ENCODE measurements around the gene HGD.

DNA sequence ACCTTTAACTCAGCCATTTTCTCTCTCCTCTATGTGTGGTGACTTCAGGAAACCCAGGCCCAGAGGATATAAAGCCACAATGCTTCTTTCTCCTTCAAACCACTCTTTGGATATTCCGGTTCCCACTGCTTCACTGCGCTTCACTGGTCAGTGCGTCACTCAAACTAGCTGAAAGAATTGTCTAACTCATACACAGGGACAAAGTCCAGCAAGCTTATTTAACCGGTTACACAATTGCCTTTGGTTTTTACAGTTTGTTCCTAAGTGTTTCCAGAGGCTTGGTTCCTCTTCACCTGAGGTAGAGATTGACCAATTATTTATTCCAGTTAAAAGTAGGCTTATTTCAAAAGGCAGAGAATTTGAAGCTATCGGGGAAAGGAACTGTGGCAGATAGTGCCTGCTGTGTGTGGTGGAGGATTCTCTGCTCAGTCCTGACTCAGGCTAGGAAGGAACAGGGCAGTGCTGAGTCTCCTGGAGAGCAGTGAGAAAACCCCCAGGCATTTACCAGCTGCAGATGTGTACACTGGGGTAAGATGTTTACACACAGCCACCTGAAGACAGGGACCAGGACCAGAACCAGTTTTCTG, at the start of gene HGD:
- TF ChIP-seq POLR2A (IDR thresholded peaks at IDR 0.05) = peak; percentile 74
- TF ChIP-seq, protein P1, sequence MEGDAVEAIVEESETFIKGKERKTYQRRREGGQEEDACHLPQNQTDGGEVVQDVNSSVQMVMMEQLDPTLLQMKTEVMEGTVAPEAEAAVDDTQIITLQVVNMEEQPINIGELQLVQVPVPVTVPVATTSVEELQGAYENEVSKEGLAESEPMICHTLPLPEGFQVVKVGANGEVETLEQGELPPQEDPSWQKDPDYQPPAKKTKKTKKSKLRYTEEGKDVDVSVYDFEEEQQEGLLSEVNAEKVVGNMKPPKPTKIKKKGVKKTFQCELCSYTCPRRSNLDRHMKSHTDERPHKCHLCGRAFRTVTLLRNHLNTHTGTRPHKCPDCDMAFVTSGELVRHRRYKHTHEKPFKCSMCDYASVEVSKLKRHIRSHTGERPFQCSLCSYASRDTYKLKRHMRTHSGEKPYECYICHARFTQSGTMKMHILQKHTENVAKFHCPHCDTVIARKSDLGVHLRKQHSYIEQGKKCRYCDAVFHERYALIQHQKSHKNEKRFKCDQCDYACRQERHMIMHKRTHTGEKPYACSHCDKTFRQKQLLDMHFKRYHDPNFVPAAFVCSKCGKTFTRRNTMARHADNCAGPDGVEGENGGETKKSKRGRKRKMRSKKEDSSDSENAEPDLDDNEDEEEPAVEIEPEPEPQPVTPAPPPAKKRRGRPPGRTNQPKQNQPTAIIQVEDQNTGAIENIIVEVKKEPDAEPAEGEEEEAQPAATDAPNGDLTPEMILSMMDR (IDR thresholded peaks at IDR 0.05) = no peak
